ENCODE results near the gene PTGDR. TPM values are rescaled to one million over a fixed set of nuclear protein-coding genes. Genes with fewer than 3 reads are reported as not detected.

The PTGDR gene
- total and polyA plus RNA-seq, 2 of the 8 experiments (the other 6 are each of a cell fraction or from before 2014, with no cell fraction given): 0.22 to 0.83 TPM

DNA sequence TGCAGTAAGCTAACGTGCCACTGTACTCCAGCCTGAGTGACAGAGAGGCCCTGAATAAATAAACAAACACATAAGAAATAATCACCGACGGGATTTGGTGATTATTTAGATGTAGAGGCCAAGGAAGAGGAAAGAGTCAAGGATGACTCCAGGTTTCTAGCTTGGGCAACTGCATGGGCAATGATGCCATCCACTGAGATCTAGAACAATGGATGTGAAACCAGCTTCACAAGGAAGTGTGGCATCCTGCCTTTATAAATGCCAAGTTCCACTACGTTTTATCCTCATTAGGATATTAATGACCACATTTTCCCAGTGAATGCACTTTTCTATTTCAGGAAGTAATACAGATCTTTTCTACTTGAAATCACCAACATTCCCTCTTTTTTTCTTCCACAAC lies 35.7 kb downstream of the PTGDR start (continued):
- TF ChIP-seq CHD7 (IDR thresholded peaks at IDR 0.05; ENCODE audit: insufficient replicate concordance, low read length) (no peak), CTBP2 (IDR thresholded peaks at IDR 0.05; ENCODE audit: borderline replicate concordance, insufficient read depth, insufficient read length, low read length) (no peak), KDM4A (IDR thresholded peaks at IDR 0.05; ENCODE audit: low read depth, low read length, severe bottlenecking) (no peak), ASH2L (IDR thresholded peaks at IDR 0.05; ENCODE audit: low read length) (no peak), MAFK (IDR thresholded peaks at IDR 0.05; ENCODE audit: low read depth, low read length) (no peak), HDAC2 (IDR thresholded peaks at IDR 0.05; ENCODE audit: borderline replicate concordance in 1 of 2, low read depth in 2 of 2, low read length in 2 of 2) (no peak), BCL11A (IDR thresholded peaks at IDR 0.05; ENCODE audit: low read depth in 2 of 2, low read length in 2 of 2) (no peak), JUND (IDR thresholded peaks at IDR 0.05; ENCODE audit: low read length) (no peak), POU5F1 (IDR thresholded peaks at IDR 0.05; ENCODE audit: low read depth, low read length) (no peak), YY1 (IDR thresholded peaks at IDR 0.05; ENCODE audit: low read depth, low read length) (no peak), MAX (IDR thresholded peaks at IDR 0.05) (no peak), CEBPB (IDR thresholded peaks at IDR 0.05; ENCODE audit: low read depth, low read length) (no peak)

Data from H1 (cell line).